SK-N-MC (cell line): ENCODE measurements around the gene TBX1.

Source experiments
- DNase-seq: peaks from one replicate; pipeline ENCODE4 v3.0.0-alpha.2; 2011; ENCODE audit warnings: low read depth, low spot score
- H3K27ac ChIP-seq: fragments of 200-600 bp; sonication (generic); 2 replicates; pipeline ENCODE4 v1.5.1; 2016; ENCODE audit warnings: mixed run types
- H3K36me3 ChIP-seq: fragments of 200-600 bp; sonication (generic); 2 replicates; pipeline ENCODE4 v1.6.1; 2017; ENCODE audit warnings: antibody characterized with exemption, low read length, mixed read lengths; ENCODE audit not compliant: insufficient read depth
- H3K4me3 ChIP-seq: fragments of 200-600 bp; sonication (generic); 2 replicates; pipeline ENCODE4 v1.5.1; 2016
- H3K9ac ChIP-seq: fragments of 200-600 bp; sonication (generic); 2 replicates; pipeline ENCODE4 v1.8.0; 2017; ENCODE audit warnings: mixed run types, mixed read lengths; ENCODE audit not compliant: insufficient read length
- H3K9me3 ChIP-seq: fragments of 200-600 bp; sonication (generic); 2 replicates; pipeline ENCODE4 v1.6.1; 2017; ENCODE audit warnings: low read depth, mild to moderate bottlenecking, antibody characterized with exemption, low read length, moderate library complexity, mixed read lengths
- EZH2 ChIP-seq: fragments of 200-600 bp; sonication (generic); IDR thresholded peaks from one replicate; pipeline ENCODE4 v1.6.1; 2017; ENCODE audit warnings: antibody characterized with exemption
- FOXP2 ChIP-seq: optimal IDR thresholded peaks from 2 replicates; pipeline ENCODE3; 2011; ENCODE audit warnings: mild to moderate bottlenecking, moderate library complexity; ENCODE audit not compliant: insufficient read depth; ENCODE audit errors: extremely low read length, control extremely low read depth
- POLR2AphosphoS5 ChIP-seq: IDR thresholded peaks from 2 replicates; pipeline ENCODE4 v1.6.1; 2012; ENCODE audit warnings: mild to moderate bottlenecking, low read depth, low read length, borderline replicate concordance

TBX1 gene

GRCh38 chr22:19782533-19782932 lies 22.0 kb downstream of the TBX1 start:
- no peak for DNase-seq
- Histone ChIP-seq H3K9ac (no peak overlapping the region), H3K9me3 (no peaks in the 10 kb centered on the region; the same call in 1 of the 2 replicates), H3K27ac (no peak overlapping the region), H3K4me3 (no peak overlapping the region), H3K36me3 (no peaks in the 10 kb centered on the region)
- TF ChIP-seq POLR2AphosphoS5 (no peak), EZH2 (no peak), FOXP2 (no peak)

- H3K27ac ChIP-seq: no peak overlapping the region
- no peak overlapping the region for H3K4me3 ChIP-seq
- no peaks in the 10 kb centered on the region for H3K36me3 ChIP-seq
- no peaks in the 10 kb centered on the region; the same call in 1 of the 2 replicates for H3K9me3 ChIP-seq
- TF ChIP-seq EZH2 (no peak), POLR2AphosphoS5 (no peak), FOXP2 (no peak)
- H3K9ac ChIP-seq: no peak overlapping the region
- no peak for DNase-seq
Observed at GRCh38 chr22:19783586-19784383, 23.2 kb downstream of the TBX1 start.

GRCh38 chr22:19784384-19785175 lies 24.0 kb downstream of the TBX1 start:
- Histone ChIP-seq H3K36me3 (no peaks in the 10 kb centered on the region), H3K27ac (no peak overlapping the region), H3K9ac (no peak overlapping the region), H3K4me3 (no peak overlapping the region), H3K9me3 (no peaks in the 10 kb centered on the region; the same call in 1 of the 2 replicates)
- TF ChIP-seq EZH2 (no peak), POLR2AphosphoS5 (no peak), FOXP2 (no peak)
- no peak for DNase-seq

- no peak for DNase-seq
- H3K9me3 ChIP-seq: peaks cover 4% of the 10 kb centered on the region; the same call in 1 of the 2 replicates
- H3K36me3 ChIP-seq: peaks cover 3% of the 10 kb centered on the region; the same call in 1 of the 2 replicates
- H3K27ac ChIP-seq: no peak overlapping the region
- H3K9ac ChIP-seq: no peak overlapping the region
- TF ChIP-seq FOXP2 (no peak), POLR2AphosphoS5 (no peak), EZH2 (no peak)
- no peak overlapping the region for H3K4me3 ChIP-seq
Observed at GRCh38 chr22:19785461-19786263, 25.1 kb downstream of the TBX1 start.

GRCh38 chr22:19786264-19786585 lies 25.6 kb downstream of the TBX1 start:
- no peak overlapping the region for H3K4me3 ChIP-seq
- H3K27ac ChIP-seq: no peak overlapping the region
- H3K9me3 ChIP-seq: peaks cover 4% of the 10 kb centered on the region; the same call in 1 of the 2 replicates
- no peak for TF ChIP-seq FOXP2
- TF ChIP-seq POLR2AphosphoS5: no peak
- TF ChIP-seq EZH2: no peak
- peaks cover 3% of the 10 kb centered on the region; the same call in 1 of the 2 replicates for H3K36me3 ChIP-seq
- no peak overlapping the region for H3K9ac ChIP-seq
- no peak for DNase-seq

GRCh38 chr22:19786959-19787848 lies 26.6 kb downstream of the TBX1 start:
- Histone ChIP-seq H3K4me3 (no peak overlapping the region), H3K9me3 (peaks cover 4% of the 10 kb centered on the region; the same call in 1 of the 2 replicates), H3K27ac (no peak overlapping the region), H3K36me3 (peaks cover 7% of the 10 kb centered on the region; the same call in 1 of the 2 replicates), H3K9ac (no peak overlapping the region)
- TF ChIP-seq FOXP2: no peak
- no peak for TF ChIP-seq POLR2AphosphoS5
- no peak for TF ChIP-seq EZH2
- no peak for DNase-seq

GRCh38 chr22:19787849-19788141 lies 27.2 kb downstream of the TBX1 start:
- Histone ChIP-seq H3K4me3 (no peak overlapping the region), H3K9ac (no peak overlapping the region), H3K27ac (no peak overlapping the region), H3K9me3 (peaks cover 4% of the 10 kb centered on the region; the same call in 1 of the 2 replicates), H3K36me3 (peaks cover 7% of the 10 kb centered on the region; the same call in 1 of the 2 replicates)
- TF ChIP-seq EZH2: no peak
- TF ChIP-seq POLR2AphosphoS5: no peak
- TF ChIP-seq FOXP2: no peak
- DNase-seq: no peak
